Activated CD8-positive, alpha-beta memory T cell treated with anti-CD3 and anti-CD28 coated beads, Interleukin-2, amount 50 U/mL, for 48 hours (primary cell): ENCODE results near the gene MNT.

Experiments
- DNase-seq: peaks from one replicate; pipeline ENCODE4 v3.0.0-alpha.2; 2020

MNT gene

GRCh38 chr17:2394775-2395201 is 6.1 kb downstream of the MNT start:
- DNase-seq = no peak

- no peak for DNase-seq
These were observed 6.7 kb downstream of the MNT start for GRCh38 chr17:2393954-2394749.

- peak; percentile 94 for DNase-seq
These were observed 7.5 kb downstream of the MNT start for GRCh38 chr17:2393174-2393953.

GRCh38 chr17:2392252-2393173 is 8.3 kb downstream of the MNT start:
- peak; percentile 99 for DNase-seq

GRCh38 chr17:2391597-2392251 is 9.1 kb downstream of the MNT start:
- DNase-seq = no peak

GRCh38 chr17:2390199-2390836 is 10.5 kb downstream of the MNT start:
- DNase-seq = no peak

GRCh38 chr17:2388683-2389055 is 12.2 kb downstream of the MNT start:
- DNase-seq = no peak

- DNase-seq = no peak
These were observed 12.7 kb downstream of the MNT start for GRCh38 chr17:2388020-2388682.

- no peak for DNase-seq
These were observed 13.5 kb downstream of the MNT start for GRCh38 chr17:2387086-2388019.

- no peak for DNase-seq
These were observed 14.3 kb downstream of the MNT start for GRCh38 chr17:2386400-2387085.

GRCh38 chr17:2385240-2386210 is 15.3 kb downstream of the MNT start:
- DNase-seq = no peak

GRCh38 chr17:2384439-2385127 is 16.3 kb downstream of the MNT start:
- DNase-seq = no peak

- no peak for DNase-seq
These were observed 17.2 kb downstream of the MNT start for GRCh38 chr17:2383628-2384167.

- no peak for DNase-seq
These were observed 19.8 kb downstream of the MNT start for GRCh38 chr17:2380950-2381649.

GRCh38 chr17:2380226-2380922 is 20.5 kb downstream of the MNT start:
- no peak for DNase-seq
